Inferior parietal cortex (tissue), 1 donor: ENCODE results near the gene HEBP1.
A peak's percentile ranks its signal among the peaks of the same experiment; 100 is the strongest.
"Not testable (repeated sequence)": the region's sequence is repeated elsewhere in the genome, so short reads cannot be mapped to it uniquely, and the experiment has no call there.

Experiments used
- DNase-seq: peaks from one replicate; pipeline ENCODE4 v3.0.0-alpha.2; 2016; ENCODE audit errors: extremely low spot score

HEBP1 gene, protein sequence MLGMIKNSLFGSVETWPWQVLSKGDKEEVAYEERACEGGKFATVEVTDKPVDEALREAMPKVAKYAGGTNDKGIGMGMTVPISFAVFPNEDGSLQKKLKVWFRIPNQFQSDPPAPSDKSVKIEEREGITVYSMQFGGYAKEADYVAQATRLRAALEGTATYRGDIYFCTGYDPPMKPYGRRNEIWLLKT

DNA sequence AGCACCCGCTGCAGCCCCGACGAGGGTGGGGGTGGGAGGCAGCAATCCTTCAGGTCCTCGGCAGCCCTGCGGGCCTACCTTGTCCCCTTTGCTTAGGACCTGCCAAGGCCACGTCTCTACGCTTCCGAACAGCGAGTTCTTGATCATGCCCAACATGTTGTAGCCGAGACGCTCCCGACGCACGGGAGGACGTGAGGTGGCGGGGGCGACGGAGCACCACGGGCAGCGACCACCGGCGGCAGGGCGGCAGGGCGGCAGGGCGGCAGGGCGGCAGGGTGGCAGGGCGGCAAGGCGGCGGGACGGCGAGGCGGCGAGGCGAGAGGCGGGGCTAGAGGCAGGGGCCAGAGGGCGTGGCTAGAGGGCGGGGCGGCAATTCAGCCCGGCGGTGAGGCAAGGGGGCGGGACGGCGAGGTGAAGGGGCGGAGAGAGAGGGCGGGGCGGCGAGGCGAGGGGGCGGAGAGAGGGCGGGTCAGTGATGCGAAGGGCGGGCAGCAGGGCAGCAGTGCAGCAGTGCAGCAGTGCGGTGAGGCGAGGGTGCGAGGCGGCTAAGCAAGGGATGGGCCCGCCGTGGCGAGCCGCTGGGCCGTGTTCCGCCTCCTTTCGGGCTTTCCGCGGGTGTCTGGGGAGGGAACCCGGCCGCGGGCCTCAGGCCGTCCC, at the start of gene HEBP1:
Gene HEBP1 (minus strand): TSS at position 307 of the 657 bp plus-strand sequence. CDS start 151 bp downstream, at position 156.
- DNase-seq = peak; percentile 75

DNA sequence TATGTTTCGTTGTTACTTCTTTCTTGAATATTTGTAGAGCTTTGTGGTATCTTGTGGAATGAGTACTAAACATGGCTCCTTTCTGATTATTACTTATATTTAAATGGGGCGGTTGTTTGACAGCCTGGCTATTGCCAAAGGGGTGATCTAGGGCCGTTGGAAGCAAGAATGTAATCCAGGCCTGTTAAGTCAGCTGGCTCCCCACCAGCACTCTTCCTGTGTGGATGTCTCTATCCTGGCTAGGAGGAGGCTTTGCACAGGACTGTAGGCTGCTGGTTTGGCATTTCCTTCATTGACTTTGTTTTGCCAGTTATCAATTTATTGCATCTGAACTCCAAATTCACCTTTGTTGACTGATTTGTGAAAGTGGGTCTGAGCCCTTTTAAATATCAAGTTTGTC, 49.8 kb upstream of the HEBP1 start:
- DNase-seq = no peak

DNA sequence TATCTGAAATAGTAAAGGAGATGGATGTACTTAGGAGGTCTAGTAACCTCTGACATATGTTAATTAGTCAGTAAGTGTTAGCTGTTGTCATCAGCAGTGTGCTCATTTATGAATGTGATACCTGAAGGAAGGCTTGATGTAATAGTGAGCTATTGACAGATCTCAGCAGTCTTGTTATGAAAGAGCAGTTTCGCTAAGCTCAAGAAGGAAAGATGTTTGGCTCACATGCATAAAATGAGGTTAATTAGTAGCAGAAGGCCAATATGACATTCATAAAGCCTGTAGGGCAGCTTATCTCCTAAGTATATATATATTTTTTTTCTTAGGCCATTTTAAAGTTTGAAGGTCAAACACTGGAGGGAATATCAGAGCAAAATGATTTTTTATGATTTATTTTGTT, 46.9 kb upstream of the HEBP1 start:
- no peak for DNase-seq

DNA sequence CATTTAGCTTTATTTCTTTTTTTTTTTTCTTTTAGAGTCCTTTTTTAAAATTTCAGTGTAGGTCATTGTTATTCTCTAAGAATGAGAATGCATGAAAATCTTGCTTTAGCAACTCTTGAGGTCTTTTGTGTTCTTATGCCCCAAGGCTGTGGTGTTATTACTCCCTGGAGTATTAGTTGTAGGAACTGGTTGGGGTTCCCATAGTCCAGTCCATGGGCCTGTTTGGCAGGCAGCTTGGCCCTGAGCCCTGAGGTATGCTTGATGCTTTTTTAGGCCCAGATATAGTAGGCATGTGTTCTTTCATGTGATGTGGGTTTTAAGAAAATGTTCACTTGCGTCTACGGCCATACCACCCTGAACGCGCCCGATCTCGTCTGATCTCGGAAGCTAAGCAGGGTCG, 45.8 kb upstream of the HEBP1 start:
- no peak for DNase-seq

DNA sequence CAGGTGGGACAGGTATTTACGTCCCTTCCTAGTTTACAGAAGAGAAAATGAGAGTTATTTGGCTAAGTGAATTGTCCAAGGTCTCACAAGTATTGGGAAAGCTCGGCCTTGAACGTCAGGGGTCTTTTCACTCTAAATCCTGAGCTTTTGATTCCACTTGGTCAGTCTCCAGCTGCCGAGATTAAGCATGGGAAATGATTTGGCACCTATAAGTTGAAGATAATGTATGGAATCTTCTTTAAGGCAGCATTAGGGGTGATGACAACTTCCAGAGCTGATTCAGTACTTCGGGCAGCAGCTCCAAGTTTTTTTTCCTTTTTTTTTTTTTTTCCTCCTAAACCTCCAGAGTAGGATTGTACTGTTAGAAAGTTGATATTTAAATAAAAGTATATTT, 44.8 kb upstream of the HEBP1 start:
- DNase-seq = no peak

DNA sequence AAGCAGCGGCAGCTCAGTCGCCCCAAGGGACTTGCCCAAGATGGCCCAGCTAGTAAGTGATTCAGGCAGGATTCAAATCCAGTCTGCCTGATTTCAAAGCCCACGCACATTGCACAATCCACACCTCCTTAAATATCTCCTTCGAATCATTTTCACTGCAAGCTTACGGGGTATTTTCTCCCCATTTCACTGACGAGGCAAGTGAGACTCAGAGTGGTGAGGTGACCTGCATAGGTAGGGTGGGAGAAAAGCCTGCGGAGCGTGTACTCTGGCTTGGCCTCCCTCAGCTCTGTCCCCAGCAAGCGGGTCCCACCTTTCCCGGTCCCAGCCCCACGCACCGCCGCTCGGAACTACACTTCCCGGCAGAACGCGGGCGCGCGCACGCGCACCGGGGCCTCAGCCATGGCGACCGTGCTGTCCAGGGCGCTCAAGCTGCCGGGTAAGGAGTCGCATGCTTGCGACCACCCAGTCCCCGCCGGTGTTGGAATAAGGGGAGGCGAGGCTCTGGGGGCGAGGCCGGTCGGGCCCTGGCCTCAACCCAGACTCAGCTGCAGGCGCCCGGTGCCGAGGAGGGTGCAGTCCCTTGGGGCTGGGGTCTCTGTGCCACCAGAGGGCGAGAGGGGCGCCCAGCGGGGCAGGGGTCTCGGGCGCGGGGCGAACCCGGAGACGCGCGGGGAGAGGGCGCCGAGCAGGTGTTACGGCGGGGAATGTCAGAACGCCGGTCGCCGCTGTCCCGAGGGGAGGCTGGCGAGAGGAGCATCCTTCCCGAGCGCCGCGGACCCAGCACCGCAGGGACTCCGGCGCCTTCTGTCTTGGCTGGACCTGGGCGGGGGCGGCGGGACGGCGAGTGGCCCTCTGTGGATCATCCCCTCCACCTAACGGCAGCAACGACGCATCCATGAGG, 44.2 kb upstream of the HEBP1 start, which contains the start of gene FAM234B:
Gene FAM234B (plus strand): TSS at position 380 of the 904 bp plus-strand sequence. CDS start 23 bp downstream, at position 403.
- DNase-seq = peak; percentile 76

DNA sequence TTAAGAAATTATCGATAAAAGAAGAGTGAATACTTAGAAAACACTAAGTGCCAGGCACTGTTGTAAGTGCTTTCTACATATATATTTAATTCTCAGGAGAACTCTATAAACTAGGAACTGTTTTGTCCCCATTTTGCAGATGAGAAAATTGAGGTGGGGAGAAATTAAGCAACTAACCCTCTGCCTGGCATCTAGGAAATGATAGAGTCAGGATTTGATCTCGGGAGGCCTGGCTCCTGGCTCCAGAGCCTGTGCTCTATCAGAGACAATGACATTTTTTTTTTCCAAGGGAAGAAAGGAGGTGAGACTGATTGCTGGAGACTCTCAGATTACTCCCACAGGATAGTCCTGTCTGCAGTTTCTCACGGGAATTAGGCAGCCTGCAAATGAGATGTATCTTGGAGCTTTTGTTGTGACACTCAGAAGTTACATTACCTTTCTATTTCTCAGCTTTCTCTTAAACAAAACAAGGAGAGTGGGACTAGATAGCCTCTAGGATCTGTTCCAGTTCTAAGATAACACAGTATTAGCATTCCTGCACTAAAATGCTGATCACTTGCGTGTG, 42.7 kb upstream of the HEBP1 start:
- DNase-seq = no peak

DNA sequence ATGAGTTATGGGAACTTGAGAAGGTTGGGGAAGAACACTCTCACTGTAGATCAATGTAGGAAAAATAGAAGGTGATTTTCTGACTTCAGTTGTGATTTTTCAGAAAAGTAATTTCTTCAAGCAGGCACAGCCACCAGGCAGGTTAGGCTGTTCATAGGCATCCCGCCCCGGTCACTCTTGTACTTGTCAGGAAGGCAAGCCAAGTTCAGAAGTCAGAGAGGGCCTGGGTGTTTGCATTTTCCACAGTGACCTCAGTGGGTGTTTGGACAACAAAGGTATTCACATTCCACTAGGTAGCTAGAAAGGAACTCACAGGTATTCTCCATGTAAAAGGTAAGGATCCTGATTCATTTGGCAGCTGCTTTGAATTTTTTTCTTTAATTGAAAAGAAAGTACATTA, 41.2 kb upstream of the HEBP1 start:
- DNase-seq = no peak

DNA sequence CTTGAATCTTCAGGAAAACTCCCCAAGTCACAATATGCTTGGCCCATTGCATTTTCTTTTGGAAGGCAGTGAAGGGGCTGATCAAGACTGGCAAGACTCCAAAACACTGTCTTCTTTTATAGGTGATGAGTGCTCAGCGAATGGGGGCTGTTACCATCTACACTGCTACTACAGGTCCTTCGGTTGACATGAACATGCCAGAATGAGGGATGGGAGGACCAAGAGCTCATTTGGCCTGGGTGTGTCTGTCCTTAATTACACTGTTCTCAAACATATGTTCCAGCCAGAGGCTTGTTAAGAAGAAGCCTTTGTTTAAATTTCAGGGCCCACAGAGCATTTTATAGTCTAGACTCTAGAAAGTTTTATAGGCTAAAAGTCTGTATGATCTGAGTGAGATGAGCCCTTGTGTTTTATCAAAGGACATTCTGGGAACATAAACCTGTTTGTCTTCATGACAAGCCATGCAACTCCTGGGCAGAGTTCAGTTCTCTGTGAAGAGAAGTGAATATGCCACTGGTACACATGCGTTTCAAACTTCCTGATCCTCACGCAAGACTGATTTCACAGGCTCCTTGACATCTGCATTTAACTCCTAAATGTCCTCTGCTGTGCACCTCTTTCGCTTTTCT, 39.4 kb upstream of the HEBP1 start:
- no peak for DNase-seq

DNA sequence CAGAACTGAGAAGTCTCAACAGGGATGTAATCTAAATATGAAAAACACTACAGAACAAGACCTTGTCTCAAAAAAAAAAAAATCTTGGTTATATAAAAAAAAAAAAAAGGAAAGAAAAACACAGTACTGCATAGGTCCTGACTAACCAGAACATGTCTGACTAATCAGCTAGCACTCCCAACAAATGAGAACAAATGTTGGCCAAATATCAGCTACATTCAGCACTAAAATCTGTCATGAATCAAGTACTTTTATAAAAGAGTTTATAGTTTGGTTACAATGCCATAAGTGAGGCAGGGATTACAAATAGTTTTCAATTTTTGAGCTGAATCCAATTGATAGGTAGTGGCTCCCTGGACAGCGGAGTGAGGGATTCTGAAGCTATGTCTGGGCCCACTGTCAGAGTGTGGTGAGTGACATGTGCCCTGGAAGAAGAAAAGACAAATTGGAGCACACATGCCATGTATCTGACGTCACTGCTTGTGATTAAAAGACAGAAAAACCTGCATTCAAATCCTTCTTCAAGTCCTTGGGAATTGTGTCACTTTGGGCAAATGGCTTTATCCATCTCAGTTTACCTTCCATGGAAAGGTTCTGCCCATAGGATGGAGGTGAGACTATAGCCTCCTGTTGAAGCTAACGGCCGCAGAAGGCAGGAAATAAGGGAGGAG, 38.6 kb upstream of the HEBP1 start:
- no peak for DNase-seq

DNA sequence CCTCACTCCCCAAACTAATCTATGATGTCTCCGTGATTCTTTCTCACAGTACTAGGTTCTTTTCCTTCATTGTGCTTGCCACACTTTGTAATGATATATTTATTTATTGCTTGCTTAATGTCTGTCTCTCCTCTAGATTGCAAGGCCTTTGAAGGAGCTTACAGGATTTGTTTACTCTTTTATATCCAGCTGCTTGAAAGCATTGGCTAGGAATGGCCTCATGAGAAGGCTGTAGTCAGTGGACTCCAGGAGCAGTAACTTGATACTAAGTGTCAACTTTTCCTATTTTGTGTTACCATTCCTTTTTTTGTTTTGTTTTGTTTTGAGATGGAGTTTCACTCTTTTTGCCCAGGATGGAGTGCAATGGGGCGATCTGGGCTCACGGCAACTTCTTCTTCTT, 36.8 kb upstream of the HEBP1 start:
- DNase-seq = no peak

DNA sequence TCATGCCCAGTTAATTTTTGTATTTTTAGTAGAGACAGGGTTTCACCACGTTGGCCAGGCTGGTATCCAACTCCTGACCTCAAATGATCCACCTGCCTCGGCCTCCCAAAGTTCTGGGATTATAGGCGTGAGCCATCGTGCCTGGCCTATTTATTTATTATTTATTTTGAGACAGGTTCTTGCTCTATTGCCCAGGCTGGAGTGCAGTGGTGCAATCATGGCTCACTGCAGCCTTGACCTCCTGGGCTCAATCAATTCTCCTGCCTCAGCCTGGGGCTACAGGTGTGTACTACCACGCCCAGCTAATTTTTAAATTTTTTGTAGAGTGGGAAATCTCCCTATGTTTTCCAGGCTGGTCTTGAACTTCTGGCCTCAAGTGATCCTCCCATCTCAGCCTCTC, 35.3 kb upstream of the HEBP1 start:
- DNase-seq = not testable (repeated sequence)

DNA sequence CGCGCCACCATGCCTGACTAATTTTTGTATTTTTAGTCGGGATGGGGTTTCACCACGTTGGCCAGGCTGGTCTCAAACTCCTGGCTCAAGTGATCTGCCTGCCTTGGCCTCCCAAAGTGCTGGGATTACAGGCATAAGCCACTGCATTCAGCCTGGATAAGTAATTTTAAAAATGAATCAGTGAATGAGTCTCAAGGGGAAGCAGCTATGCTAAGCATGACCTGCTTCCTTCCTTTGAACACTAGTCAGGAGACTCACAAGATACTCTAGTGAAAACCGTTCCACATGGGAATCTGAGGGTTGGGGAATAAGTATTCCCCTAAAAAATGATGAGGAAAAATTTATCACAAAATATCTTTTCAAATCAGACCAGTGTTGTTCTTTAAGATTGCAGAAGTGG, 33.4 kb upstream of the HEBP1 start:
- DNase-seq = no peak

DNA sequence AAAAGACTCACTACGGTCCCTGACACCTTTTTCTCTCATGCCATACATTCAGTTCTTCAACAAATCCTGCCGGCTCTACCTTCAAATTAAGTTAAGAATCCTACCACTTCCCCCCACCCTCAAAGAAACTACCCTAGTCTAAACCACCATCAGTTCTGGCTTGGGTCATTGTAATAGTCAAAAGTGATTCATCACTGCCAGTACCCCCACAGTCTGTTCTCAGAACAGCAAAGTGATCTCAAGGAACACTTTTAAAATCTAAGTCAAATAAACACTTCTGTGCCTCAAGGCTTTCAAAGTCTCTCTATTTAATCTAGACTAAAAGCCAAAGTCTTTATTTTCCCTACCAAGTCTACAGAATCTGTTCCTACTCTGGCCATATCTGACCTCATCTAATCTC, 32.1 kb upstream of the HEBP1 start:
- no peak for DNase-seq

DNA sequence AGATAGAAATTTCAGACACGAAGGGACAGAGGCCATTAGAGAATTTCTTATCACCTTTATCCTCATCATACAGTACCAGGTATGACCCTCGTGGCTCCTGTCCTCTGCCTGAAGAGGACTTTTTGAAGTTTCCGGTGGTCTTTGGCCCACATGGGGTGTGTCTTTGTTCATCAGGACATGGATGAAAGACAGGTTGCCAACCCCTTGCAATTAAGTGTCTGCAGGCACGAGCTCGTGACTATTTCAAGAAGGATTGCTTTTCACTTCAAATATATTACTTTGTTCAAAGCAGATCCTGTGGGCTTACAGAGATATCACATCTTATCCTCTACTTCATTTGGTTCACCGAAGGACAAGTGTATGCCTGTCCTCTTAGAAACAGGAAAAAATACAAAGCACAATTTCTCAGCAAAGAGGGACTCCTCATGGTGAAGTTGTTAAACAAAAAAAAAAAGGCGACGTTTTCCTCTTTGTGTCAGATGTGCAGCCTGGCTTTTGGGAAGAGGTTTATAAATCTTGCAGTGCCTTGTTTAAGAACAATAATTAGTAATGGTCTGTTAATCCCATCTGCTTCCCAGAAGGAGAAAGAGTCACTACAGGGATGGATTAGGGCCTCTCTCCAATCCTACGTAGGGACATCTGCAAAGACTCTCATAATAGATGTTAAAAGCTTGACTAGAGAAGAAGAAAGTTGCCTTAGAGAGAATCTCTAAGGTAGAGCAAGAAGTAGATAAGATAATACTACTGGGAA, 30.7 kb upstream of the HEBP1 start:
- no peak for DNase-seq

DNA sequence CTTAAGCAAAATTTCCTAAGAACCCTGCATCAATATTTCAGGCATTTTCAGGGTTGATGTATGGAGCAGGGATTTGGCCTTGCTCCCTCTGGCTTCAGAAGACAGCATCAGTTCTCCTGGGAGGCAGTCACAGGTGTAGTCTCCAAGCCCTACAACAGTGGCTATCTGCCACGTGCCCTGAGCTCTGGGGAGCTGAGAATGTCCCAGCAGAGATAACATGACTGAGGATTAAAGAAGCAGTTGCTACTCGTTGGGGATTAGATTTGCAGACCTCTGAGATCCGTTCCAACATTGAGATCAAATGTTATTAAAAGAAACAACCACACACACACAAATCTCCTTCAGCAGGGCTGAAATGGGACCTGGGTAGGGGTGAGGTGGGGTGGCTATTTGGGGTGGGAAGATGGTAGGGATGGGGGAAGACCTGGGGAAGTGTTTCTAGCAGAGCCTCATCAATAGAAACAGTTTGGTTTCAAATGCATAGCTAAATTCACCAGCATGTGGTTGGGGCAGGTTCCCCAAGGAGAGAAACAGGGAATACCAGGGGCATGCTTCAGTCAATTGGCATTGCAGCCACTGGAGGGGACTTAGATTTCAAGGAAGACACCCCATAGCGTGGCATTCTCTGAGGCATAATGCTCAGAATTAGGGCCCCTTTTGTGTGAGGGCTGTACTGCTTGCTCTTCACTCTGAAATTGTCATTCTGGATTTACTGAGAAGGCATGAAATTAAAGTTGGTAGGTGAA, 28.9 kb upstream of the HEBP1 start:
- no peak for DNase-seq

DNA sequence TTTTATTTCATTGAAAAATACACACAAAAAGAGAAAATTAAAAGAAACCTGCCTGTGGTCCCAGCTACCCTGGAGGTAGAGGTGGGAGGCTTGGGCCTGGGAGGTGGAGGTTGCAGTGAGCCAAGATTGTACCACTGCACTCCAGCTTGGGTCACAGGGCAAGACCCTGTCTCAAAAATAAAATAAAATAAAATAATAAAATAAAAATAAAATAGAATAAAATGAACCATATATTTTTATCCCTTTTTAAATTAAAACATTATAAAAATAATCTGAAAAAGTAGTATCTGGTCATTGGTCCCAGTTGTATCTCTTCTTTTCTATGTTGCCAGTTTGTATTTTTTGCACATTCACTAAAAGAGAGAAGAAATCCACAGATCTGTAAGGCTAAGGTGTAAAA, 27.4 kb upstream of the HEBP1 start:
- DNase-seq = no peak

DNA sequence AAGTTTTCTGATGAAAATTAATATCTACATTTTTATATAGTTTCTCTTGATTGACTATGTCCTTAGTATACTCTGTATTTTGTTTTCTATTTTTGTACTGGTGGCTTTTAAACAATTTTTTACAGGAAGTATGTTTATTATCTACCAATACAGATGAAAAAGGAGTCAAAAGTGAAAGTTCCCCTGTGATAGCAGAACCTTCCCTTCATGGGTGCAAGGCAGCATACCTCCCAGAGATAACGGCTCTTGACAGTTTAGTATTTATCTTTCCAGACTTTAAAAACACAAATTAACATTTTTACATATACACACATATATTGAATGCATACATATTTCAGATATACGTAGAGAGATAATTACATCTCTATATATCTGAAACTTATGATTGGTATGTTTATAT, 27.0 kb upstream of the HEBP1 start:
- no peak for DNase-seq

DNA sequence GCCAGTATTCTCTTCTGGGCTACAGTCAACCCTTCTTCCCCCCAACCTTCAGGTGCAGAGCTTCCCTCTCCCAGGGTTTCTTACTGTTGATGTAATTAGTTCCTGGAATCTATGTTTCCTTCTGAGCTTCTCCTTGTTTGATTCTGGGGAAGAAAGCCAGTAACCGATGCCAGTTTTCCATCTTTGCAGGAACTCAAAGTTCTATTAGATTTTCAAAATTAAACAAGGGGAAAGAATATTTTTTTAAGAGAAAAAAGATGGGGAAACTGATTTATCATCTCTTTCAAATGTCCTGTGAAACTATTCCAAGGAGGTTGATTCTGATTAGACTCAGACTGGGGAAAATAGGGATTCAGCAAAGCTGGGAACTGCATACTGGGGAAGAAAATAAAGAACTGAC, 26.2 kb upstream of the HEBP1 start:
- no peak for DNase-seq

DNA sequence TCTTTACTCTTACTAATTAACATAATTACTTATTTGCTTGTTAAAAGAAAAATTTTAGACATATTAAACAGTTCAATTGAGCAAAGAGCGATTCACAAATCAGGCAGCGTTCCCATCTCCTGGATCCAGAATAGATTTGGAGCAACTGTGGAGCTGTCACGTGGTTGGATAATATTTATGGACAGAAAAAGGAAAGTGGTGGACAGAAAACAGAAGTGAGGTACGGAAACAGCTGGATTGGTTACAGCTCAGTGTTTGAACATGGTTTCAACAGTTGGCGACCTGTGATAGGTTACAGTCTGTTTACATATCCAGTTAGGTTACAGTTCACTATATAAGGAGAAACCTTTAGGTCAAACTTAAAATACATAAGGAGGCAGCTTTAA, 24.5 kb upstream of the HEBP1 start:
- no peak for DNase-seq
